Measurements from ENCODE around the gene LMX1B.

Gene LMX1B

GRCh38 chr9:126663661-126664072 is 49.9 kb downstream of the LMX1B start:
- no peak for DNase-seq

GRCh38 chr9:126664900-126665643 is 51.3 kb downstream of the LMX1B start:
- no peak for DNase-seq

GRCh38 chr9:126665644-126666035 is 51.9 kb downstream of the LMX1B start:
- DNase-seq, result no peak

- no peak for DNase-seq
Observed at GRCh38 chr9:126666155-126666803, 52.6 kb downstream of the LMX1B start.

- DNase-seq, result no peak
Observed at GRCh38 chr9:126667190-126668055, 53.7 kb downstream of the LMX1B start.

- DNase-seq, result no peak
Observed at GRCh38 chr9:126668058-126668457, 54.3 kb downstream of the LMX1B start.

GRCh38 chr9:126669108-126669507 is 55.4 kb downstream of the LMX1B start:
- DNase-seq, result no peak

GRCh38 chr9:126670270-126670669 is 56.5 kb downstream of the LMX1B start:
- no peak for DNase-seq

GRCh38 chr9:126671381-126671831 is 57.7 kb downstream of the LMX1B start:
- DNase-seq, result no peak

GRCh38 chr9:126671983-126672382 is 58.3 kb downstream of the LMX1B start:
- no peak for DNase-seq

GRCh38 chr9:126672634-126673284 is 59.0 kb downstream of the LMX1B start:
- no peak for DNase-seq

- DNase-seq, result no peak
Observed at GRCh38 chr9:126673689-126674364, 60.1 kb downstream of the LMX1B start.

- DNase-seq, result no peak
Observed at GRCh38 chr9:126674365-126675146, 60.8 kb downstream of the LMX1B start.

GRCh38 chr9:126675147-126675467 is 61.4 kb downstream of the LMX1B start:
- DNase-seq, result no peak

- DNase-seq, result no peak
Observed at GRCh38 chr9:126676102-126676684, 62.5 kb downstream of the LMX1B start.

GRCh38 chr9:126676685-126677143 is 63.0 kb downstream of the LMX1B start:
- DNase-seq, result no peak

GRCh38 chr9:126677188-126678084 is 63.7 kb downstream of the LMX1B start:
- no peak for DNase-seq

- no peak for DNase-seq
Observed at GRCh38 chr9:126678989-126679388, 65.3 kb downstream of the LMX1B start.

- no peak for DNase-seq
Observed at GRCh38 chr9:126681336-126681735, 67.6 kb downstream of the LMX1B start.

All from midbrain (tissue), 1 donor.